ENCODE results near the gene ASXL1. TPM values are rescaled to one million over a fixed set of nuclear protein-coding genes. Genes with fewer than 3 reads are reported as not detected.
A peak's percentile ranks its signal among the peaks of the same experiment; 100 is the strongest.

Gene ASXL1
- total RNA-seq, 4 donors from 2014 or later = 43.2 to 143 (median 71.8) TPM

GRCh38 chr20:32472581-32473207 is 114.6 kb downstream of the ASXL1 start:
- no CpG with 5 or more reads among the region's 6 CpGs for WGBS
- peak overlapping the region; percentile 0 for H3K4me3 ChIP-seq
- H3K4me1 ChIP-seq = peaks cover 56% of the 10 kb centered on the region
- no peak for DNase-seq (ENCODE audit: low spot score in 2 of 2)
- H3K9me3 ChIP-seq = no peaks in the 10 kb centered on the region
- TF ChIP-seq POLR2AphosphoS5 (IDR thresholded peaks at IDR 0.05) (no peak), POLR2A (IDR thresholded peaks at IDR 0.05) (no peak), EP300 (IDR thresholded peaks at IDR 0.05) (no peak), CTCF (IDR thresholded peaks at IDR 0.05) (no peak)
- H3K27ac ChIP-seq = peak overlapping the region; percentile 23
- H3K27me3 ChIP-seq = no peaks in the 10 kb centered on the region
- H3K36me3 ChIP-seq = no peaks in the 10 kb centered on the region

GRCh38 chr20:32473231-32474008 is 115.3 kb downstream of the ASXL1 start:
- Histone ChIP-seq H3K4me1 (peaks cover 49% of the 10 kb centered on the region), H3K27me3 (no peaks in the 10 kb centered on the region), H3K27ac (peak overlapping the region; percentile 23), H3K36me3 (no peaks in the 10 kb centered on the region), H3K9me3 (no peaks in the 10 kb centered on the region), H3K4me3 (peak overlapping the region; percentile 0)
- no peak for DNase-seq (ENCODE audit: low spot score in 2 of 2)
- WGBS = 68% methylated on average over 23 of the region's 29 CpGs
- no peak for TF ChIP-seq POLR2AphosphoS5 (IDR thresholded peaks at IDR 0.05)
- TF ChIP-seq POLR2A (IDR thresholded peaks at IDR 0.05) = no peak
- TF ChIP-seq CTCF (IDR thresholded peaks at IDR 0.05) = no peak
- no peak for TF ChIP-seq EP300 (IDR thresholded peaks at IDR 0.05)

- peak overlapping the region; percentile 33 for H3K4me3 ChIP-seq
- H3K27ac ChIP-seq = peak overlapping the region; percentile 85
- no peaks in the 10 kb centered on the region for H3K27me3 ChIP-seq
- H3K9me3 ChIP-seq = no peaks in the 10 kb centered on the region
- peaks cover 48% of the 10 kb centered on the region for H3K4me1 ChIP-seq
- DNase-seq (ENCODE audit: low spot score in 2 of 2) = no peak
- WGBS = 80% methylated on average over 15 of the region's 18 CpGs
- no peaks in the 10 kb centered on the region for H3K36me3 ChIP-seq
- TF ChIP-seq EP300 (IDR thresholded peaks at IDR 0.05) (no peak), CTCF (IDR thresholded peaks at IDR 0.05) (no peak), POLR2AphosphoS5 (IDR thresholded peaks at IDR 0.05) (no peak), POLR2A (IDR thresholded peaks at IDR 0.05) (no peak)
Observed at GRCh38 chr20:32474009-32474716, 116.0 kb downstream of the ASXL1 start.

GRCh38 chr20:32474717-32474966 is 116.5 kb downstream of the ASXL1 start:
- TF ChIP-seq EP300 (IDR thresholded peaks at IDR 0.05) (no peak), POLR2AphosphoS5 (IDR thresholded peaks at IDR 0.05) (no peak)
- H3K4me1 ChIP-seq = peaks cover 49% of the 10 kb centered on the region
- H3K36me3 ChIP-seq = no peaks in the 10 kb centered on the region
- H3K27ac ChIP-seq = peak overlapping the region; percentile 85
- peak overlapping the region; percentile 33 for H3K4me3 ChIP-seq
- no CpG with 5 or more reads among the region's 8 CpGs for WGBS
- no peaks in the 10 kb centered on the region for H3K9me3 ChIP-seq
- DNase-seq (ENCODE audit: low spot score in 2 of 2) = no peak
- no peaks in the 10 kb centered on the region for H3K27me3 ChIP-seq

- WGBS = 6% methylated on average over 6 of the region's 28 CpGs
- peak; percentile 89 to 92 for DNase-seq (ENCODE audit: low spot score in 2 of 2)
- TF ChIP-seq CTCF (IDR thresholded peaks at IDR 0.05) (no peak), POLR2A (IDR thresholded peaks at IDR 0.05) (no peak), POLR2AphosphoS5 (IDR thresholded peaks at IDR 0.05) (no peak), EP300 (IDR thresholded peaks at IDR 0.05) (no peak)
Observed at GRCh38 chr20:32474967-32475811, 117.1 kb downstream of the ASXL1 start.

More at GRCh38 chr20:32474967-32475811, 117.1 kb downstream of the ASXL1 start:
- H3K27me3 ChIP-seq = no peaks in the 10 kb centered on the region
- peaks cover 54% of the 10 kb centered on the region for H3K4me1 ChIP-seq
- H3K4me3 ChIP-seq = peak overlapping the region; percentile 33
- no peaks in the 10 kb centered on the region for H3K36me3 ChIP-seq
- no peaks in the 10 kb centered on the region for H3K9me3 ChIP-seq
- H3K27ac ChIP-seq = peak overlapping the region; percentile 85
